ENCODE results near the gene SPTSSA.
"Not testable (repeated sequence)": the region's sequence is repeated elsewhere in the genome, so short reads cannot be mapped to it uniquely, and the experiment has no call there.

SPTSSA gene

DNA sequence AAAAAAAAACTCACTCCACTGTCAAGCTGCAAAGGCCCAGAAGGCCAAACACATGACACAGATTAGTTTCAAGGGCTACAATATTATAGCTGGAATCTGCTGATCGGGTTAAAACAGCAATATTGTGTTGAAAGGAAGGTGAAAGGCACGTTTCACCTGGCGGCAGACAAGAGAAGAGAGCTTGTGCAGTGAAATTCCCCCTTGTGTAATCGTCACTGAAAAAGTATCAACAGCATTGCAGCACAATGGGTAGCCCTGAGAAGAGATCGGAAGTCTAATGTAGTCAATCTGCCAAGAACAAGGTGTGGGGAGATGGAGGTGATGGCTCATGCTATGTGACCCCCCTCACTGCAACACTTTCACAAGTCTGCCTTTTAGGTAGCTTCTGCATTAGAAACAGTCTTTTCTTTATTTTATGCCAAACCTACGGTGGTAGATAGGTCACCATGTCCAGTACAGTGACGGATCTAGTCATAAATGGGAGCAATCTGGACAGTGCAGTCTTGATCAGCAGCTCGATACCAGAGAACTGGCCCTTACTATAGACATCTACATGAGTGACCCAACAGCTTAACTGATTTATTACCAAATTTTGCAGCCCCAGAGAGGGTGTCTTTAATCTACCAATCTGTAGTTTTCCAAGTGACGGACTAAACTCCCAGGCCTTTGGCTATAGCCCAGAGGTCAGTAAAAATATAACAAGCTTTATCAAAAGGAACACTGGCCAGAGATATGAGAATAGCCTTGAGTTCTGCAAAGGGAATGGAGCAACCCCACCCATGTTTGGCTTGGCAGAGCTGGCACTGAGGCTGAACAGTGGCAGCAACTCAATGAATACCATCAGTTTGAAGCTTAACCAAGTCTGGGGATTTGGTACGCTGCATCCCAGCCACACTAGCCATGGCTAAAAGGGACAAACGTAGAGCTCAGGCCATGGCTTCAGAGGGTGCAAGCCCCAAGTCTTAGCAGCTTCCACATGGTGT, 35.4 kb downstream of the SPTSSA start:
- no peak for DNase-seq

- DNase-seq, result no peak
These were observed 36.8 kb downstream of the SPTSSA start for GRCh38 chr14:34425095-34425851.

GRCh38 chr14:34424488-34424887, 37.6 kb downstream of the SPTSSA start:
- DNase-seq, result no peak

- DNase-seq, result no peak
These were observed 38.6 kb downstream of the SPTSSA start for GRCh38 chr14:34423445-34423844.

DNA sequence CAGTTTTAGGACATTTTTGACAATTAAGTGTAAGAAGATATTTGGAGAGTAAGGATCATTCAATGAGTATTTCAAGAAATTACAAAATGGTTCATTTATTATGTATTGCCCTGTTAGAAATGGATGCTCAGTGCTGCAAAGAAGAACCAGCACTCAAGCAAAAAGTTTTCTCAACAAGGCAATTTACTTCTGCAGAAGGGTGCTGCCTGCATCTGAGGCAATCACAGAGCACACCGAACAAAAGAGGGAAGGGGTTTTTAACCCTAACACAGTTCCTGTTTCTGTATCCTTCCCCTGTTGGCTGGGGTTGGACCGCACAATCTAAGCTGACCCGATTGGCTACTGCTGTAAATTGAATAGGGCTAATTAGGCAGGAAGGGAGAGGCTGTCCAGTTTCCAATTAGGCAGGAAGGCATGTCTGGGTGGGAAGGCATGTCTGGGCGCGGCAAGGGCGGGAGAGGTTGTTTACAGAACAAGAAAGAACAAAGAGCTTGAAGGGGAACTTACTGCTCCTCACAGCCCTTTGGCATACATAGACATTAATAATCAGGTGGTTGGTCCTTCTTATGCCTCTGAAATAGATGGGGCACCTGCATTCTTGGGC, 41.4 kb downstream of the SPTSSA start:
- DNase-seq, result no peak

DNA sequence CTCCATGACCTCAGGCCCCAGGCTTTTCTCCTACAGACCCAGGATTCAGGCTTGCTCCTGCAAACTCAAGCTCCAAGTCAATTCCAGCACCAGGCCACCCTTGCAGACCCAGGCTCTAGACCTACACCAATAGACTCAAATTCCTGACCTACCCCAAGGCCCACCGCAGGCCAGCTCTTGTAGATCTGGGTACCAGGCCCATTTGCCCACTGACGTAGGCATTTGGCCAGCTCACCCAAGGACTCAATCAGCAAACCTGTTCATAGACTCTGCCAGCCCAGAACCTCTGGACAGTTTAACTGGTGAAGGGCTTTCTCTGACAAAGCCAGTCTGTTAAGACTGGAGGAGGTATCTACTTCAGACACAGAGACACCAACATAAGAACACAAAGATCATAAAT, 52.3 kb downstream of the SPTSSA start:
- no peak for DNase-seq

DNA sequence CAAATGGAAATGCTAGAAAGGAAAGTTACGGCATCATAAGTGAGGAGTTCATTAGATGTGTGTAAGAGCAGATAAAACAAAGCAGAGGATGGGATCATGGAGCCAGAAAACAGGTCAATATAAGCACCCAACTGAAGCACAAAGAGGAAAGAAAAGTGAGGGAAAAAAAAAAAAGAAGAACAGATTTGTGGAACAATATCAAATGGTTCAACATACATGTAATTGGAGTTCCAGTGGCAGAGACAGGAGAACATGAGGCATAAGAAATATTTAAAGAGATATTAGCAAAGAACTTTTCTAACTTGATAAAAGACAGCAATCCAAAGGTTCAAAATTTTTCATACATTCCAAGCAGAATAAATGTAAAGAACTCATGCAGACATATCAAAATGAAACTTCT, 54.1 kb downstream of the SPTSSA start:
- no peak for DNase-seq

- no peak for DNase-seq
These were observed 57.6 kb downstream of the SPTSSA start for GRCh38 chr14:34404416-34404815.

DNA sequence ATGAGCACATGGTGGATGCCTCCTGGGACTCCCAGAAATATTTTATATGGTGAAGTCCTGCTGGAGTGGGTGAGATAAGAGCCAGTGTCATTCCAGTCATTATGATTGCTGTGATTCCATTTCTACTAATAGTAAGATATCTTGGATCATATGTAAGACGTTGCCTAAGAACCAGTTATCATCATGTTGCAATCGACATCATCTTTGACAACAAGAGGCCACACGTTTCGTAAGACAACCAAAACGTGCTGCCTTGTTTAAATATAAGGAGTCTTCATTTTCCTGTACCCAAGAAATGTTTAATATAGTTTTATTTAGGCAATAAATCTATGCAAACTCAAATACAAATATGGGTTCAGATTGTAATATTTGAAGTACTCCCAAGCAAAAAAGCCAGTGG, 58.4 kb downstream of the SPTSSA start:
- DNase-seq, result no peak

DNA sequence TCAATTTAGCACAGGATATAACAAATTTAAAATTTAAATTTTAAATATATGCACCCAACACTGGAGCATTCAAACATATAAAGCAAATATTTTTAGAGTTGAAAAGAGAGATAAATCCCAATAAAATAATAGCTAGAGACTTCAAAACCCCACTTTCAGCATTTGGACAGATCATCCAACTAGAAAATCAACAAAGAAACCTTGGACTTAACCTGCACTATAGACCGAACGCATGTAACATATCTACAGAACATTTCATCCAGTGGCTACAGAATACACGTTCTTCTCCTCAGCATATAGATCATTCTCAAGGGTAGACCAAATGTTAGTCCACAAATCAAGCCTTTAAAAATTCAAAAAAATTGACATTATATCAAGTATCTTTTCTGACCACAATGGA, 64.0 kb downstream of the SPTSSA start:
- DNase-seq, result no peak

DNA sequence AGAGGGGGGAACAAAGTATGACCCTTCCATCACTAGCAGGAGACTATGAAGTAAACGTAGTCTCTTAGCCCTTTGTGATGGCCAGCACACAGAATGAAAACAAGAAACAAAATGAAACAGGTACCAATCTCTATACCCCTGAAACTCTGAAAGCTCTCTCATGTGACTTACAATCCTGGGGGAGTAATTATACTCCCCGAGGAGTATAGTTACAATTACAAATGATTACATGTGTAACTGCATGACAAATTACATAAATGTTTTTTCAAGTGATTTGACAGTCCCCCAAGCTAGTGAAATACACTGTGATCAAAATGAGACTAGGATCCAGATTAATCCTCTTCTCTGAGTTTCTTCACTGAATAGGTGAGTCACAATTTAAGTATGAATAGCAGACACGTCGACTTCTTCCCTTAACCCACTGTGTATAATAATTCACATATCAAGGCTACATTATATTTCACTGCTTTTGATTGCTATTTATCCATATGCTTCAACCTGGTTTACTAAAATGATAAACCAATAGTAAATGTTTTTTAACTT, 74.0 kb downstream of the SPTSSA start:
- no peak for DNase-seq

DNA sequence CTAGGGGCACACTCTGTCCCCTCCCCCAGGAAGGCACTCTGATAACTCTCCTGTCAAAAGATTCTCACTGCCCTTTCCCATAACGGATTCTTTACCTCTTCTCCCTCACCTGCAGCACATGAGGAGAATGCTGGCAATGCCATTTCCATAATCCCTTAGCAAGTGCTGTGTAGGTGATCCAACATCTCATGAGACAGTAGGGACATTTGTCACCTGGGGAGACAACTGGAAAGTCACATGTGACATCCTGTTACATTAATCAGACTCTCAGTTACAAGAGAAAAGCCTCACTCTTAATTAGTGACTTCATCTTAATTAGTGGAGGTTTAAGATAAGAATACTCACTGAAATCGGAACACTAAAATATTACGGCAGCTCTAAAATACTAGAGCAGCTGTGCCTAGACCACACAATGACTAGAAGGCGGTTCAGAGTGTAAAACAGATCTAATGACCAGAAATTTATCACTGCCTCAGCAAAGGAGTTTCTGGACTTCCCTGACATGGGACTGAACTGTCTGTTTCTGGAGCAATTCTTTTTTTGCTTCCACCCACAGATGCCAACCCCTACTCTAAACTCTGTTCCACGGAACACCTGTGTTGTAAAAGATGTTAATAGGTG, 75.1 kb downstream of the SPTSSA start:
- DNase-seq, result no peak

DNA sequence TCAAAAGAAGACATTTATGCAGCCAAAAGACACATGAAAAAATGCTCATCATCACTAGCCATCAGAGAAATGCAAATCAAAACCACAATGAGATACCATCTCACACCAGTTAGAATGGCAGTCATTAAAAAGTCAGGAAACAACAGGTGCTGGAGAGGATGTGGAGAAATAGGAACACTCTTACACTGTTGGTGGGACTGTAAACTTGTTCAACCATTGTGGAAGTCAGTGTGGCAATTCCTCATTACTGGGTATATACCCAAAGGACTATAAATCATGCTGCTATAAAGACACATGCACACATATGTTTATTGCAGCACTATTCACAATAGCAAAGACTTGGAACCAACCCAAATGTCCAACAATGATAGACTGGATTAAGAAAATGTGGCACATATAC, 76.2 kb downstream of the SPTSSA start:
- DNase-seq, result not testable (repeated sequence)

- DNase-seq, result no peak
These were observed 78.2 kb downstream of the SPTSSA start for GRCh38 chr14:34383839-34384238.
